Trophoblast cell (in vitro differentiated cells and primary cell): Measurements from ENCODE around the gene HOXA10.

ENCODE experiments used
- DNase-seq, 2 donors: peaks; one replicate each; pipeline ENCODE4 v3.0.0-alpha.2; 2016
- H2AFZ ChIP-seq: 2 replicates; pipeline ENCODE4 v1.6.1; 2013; ENCODE audit warnings: low read length, moderate library complexity, mild to moderate bottlenecking; ENCODE audit not compliant: insufficient read depth, poor library complexity
- H2AK5ac ChIP-seq: 2 replicates; pipeline ENCODE4 v1.6.1; 2013; ENCODE audit warnings: mild to moderate bottlenecking, low read length
- H2BK120ac ChIP-seq: 2 replicates; pipeline ENCODE4 v1.6.1; 2013; ENCODE audit warnings: low read length, mild to moderate bottlenecking, moderate library complexity; ENCODE audit not compliant: insufficient read depth, poor library complexity
- H2BK12ac ChIP-seq: 2 replicates; pipeline ENCODE4 v1.6.1; 2013; ENCODE audit warnings: mild to moderate bottlenecking, low read length, moderate library complexity
- H2BK5ac ChIP-seq: 2 replicates; pipeline ENCODE4 v1.6.1; 2013; ENCODE audit warnings: low read length, low read depth, moderate library complexity, mild to moderate bottlenecking; ENCODE audit not compliant: poor library complexity
- H3K14ac ChIP-seq: 2 replicates; pipeline ENCODE4 v1.6.1; 2013; ENCODE audit warnings: mild to moderate bottlenecking, low read length
- H3K18ac ChIP-seq: 2 replicates; pipeline ENCODE4 v1.6.1; 2013; ENCODE audit warnings: mild to moderate bottlenecking, low read length
- H3K23ac ChIP-seq: 2 replicates; pipeline ENCODE4 v1.6.1; 2013; ENCODE audit warnings: low read length
- H3K27ac ChIP-seq: 2 replicates; pipeline ENCODE4 v1.5.1; 2013; ENCODE audit warnings: low read depth, mild to moderate bottlenecking, inconsistent platforms, low read length, moderate library complexity
- H3K27me3 ChIP-seq: 2 replicates; pipeline ENCODE4 v1.6.1; 2013; ENCODE audit warnings: inconsistent platforms, mild to moderate bottlenecking, low read length, moderate library complexity; ENCODE audit not compliant: insufficient read depth
- H3K36me3 ChIP-seq, 2 experiments: 1 replicate in 1 of 2; 2 replicates in 1 of 2; pipeline ENCODE4 v1.6.1; 2013; ENCODE audit warnings: low read length in 2 of 2, mild to moderate bottlenecking in 2 of 2, moderate library complexity in 1 of 2; ENCODE audit not compliant: insufficient read depth in 2 of 2, control insufficient read depth in 1 of 2
- H3K4ac ChIP-seq: 2 replicates; pipeline ENCODE4 v1.6.1; 2013; ENCODE audit warnings: low read depth, mild to moderate bottlenecking, low read length, moderate library complexity
- H3K4me1 ChIP-seq, 2 experiments: 1 replicate in 1 of 2; 2 replicates in 1 of 2; pipeline ENCODE4 v1.6.1; 2013; ENCODE audit warnings: low read length in 2 of 2, mild to moderate bottlenecking in 2 of 2, moderate library complexity in 1 of 2; ENCODE audit not compliant: insufficient read depth in 2 of 2, control insufficient read depth in 1 of 2
- H3K4me2 ChIP-seq: 2 replicates; pipeline ENCODE4 v1.6.1; 2013; ENCODE audit warnings: inconsistent platforms, mild to moderate bottlenecking, low read length, moderate library complexity
- H3K4me3 ChIP-seq: 2 replicates; pipeline ENCODE4 v1.5.1; 2013; ENCODE audit warnings: mild to moderate bottlenecking, low read depth, low read length, inconsistent platforms
- H3K79me1 ChIP-seq: one replicate; pipeline ENCODE4 v1.6.1; 2013; ENCODE audit warnings: low read length
- H3K79me2 ChIP-seq: 2 replicates; pipeline ENCODE4 v1.6.1; 2013; ENCODE audit warnings: low read length, mild to moderate bottlenecking; ENCODE audit not compliant: control insufficient read depth, insufficient read depth, poor library complexity
- H3K9ac ChIP-seq: 2 replicates; pipeline ENCODE4 v1.6.1; 2013; ENCODE audit warnings: mild to moderate bottlenecking, low read length
- H3K9me3 ChIP-seq: 2 replicates; pipeline ENCODE4 v1.6.1; 2013; ENCODE audit warnings: low read depth, mild to moderate bottlenecking, control low read depth, inconsistent platforms, low read length; ENCODE audit not compliant: insufficient read depth
- H4K12ac ChIP-seq: 2 replicates; pipeline ENCODE4 v1.6.1; 2013; ENCODE audit warnings: low read depth, mild to moderate bottlenecking, low read length, moderate library complexity
- H4K8ac ChIP-seq: 2 replicates; pipeline ENCODE4 v1.6.1; 2013; ENCODE audit warnings: low read depth, mild to moderate bottlenecking, low read length, moderate library complexity
- H4K91ac ChIP-seq: one replicate; pipeline ENCODE4 v1.6.1; 2013; ENCODE audit warnings: low read depth, mild to moderate bottlenecking, low read length, moderate library complexity
- WGBS: extraction: QIAGEN DNeasy Blood & Tissue Kit; methylation state at CpG from one replicate; pipeline ENCODE4 v1.1.7; 2013; ENCODE audit warnings: missing lambda C conversion rate; ENCODE audit not compliant: insufficient read length, insufficient coverage; ENCODE audit errors: extremely low coverage; 5-methylcytosine and 5-hydroxymethylcytosine counted together

HOXA10 gene

DNA sequence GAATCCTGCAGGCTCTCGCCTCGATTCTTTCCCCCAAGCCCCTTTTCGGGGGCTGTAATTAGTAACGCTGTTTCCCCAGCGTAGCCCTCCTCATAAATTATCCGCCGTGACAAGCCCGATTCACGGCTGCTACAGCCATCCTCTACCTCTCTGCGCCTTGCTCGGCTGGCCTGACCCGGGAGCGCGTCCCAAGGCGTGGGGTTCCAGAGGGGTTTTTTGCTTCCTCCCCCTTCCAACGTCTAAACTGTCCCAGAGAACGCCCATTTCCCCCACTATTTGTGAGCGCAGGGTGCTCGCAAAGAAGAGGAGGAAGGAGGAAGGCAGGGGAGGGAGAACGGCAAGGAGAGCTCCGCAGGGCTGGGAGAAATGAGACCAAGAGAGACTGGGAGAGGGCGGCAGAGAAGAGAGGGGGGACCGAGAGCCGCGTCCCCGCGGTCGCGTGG, 31.5 kb downstream of the HOXA10 start:
- Histone ChIP-seq H3K4me2 (peak overlapping the region; percentile 66), H2BK5ac (no peak overlapping the region), H3K9ac (no peak overlapping the region), H3K27me3 (peaks cover 95% of the 10 kb centered on the region), H3K79me2 (no peaks in the 10 kb centered on the region), H2BK120ac (no peak overlapping the region), H2AK5ac (no peak overlapping the region), H3K23ac (no peak overlapping the region), H2BK12ac (no peak overlapping the region), H3K4me1 (peaks cover 3 to 11% of the 10 kb centered on the region in 2 experiments), H2AFZ (no peak overlapping the region), H3K27ac (no peak overlapping the region), H3K36me3 (no peaks in the 10 kb centered on the region), H3K9me3 (peaks cover 29% of the 10 kb centered on the region), H3K18ac (no peak overlapping the region), H4K91ac (no peak overlapping the region), H3K14ac (no peak overlapping the region), H3K4ac (no peak overlapping the region), H4K8ac (no peak overlapping the region), H3K79me1 (no peaks in the 10 kb centered on the region), H3K4me3 (no peak overlapping the region), H4K12ac (no peak overlapping the region)
- no CpG with 5 or more reads among the region's 29 CpGs for WGBS
- no peak for DNase-seq

DNA sequence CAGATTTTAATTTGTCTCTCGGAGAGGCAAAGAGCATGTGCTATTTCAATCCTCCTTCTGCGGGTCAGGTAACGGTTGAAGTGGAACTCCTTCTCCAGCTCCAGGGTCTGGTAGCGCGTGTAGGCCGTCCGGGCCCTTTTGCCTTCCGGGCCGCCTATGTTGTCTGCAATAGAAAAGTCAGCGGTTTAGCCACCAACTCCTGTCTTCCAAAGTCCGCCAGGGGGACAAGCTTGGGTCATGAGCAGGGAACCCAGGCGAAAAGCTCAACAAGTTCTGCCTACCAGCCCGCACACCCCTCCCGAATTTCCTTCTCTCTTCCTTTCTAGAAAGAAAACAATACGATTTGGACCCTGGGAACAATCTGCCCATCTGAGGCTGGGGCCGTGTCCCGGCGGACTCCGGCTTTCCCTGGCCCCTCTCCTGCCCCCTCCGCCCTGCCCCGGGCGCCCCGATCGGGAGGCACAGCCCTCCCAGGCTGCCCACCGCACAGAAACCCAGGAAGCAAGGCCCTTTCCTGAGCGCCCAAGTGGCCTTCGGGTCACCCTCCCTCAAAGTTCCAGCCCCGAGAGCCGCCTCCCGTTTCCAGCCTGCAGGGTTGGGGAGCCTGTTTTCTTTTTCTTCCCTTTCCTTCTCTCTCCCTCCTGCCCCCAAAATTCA, 32.1 kb downstream of the HOXA10 start:
- H3K4me3 ChIP-seq: no peak overlapping the region
- WGBS: no CpG with 5 or more reads among the region's 30 CpGs
- no peak overlapping the region for H4K91ac ChIP-seq
- H3K4me1 ChIP-seq: peaks cover 3 to 11% of the 10 kb centered on the region in 2 experiments
- H2BK120ac ChIP-seq: no peak overlapping the region
- peaks cover 23% of the 10 kb centered on the region for H3K9me3 ChIP-seq
- peaks cover 93% of the 10 kb centered on the region for H3K27me3 ChIP-seq
- H3K79me2 ChIP-seq: no peaks in the 10 kb centered on the region
- H3K18ac ChIP-seq: no peak overlapping the region
- H3K27ac ChIP-seq: no peak overlapping the region
- no peaks in the 10 kb centered on the region for H3K79me1 ChIP-seq
- H4K12ac ChIP-seq: no peak overlapping the region
- H3K4ac ChIP-seq: no peak overlapping the region
- no peak overlapping the region for H2AFZ ChIP-seq
- no peak overlapping the region for H4K8ac ChIP-seq
- no peak overlapping the region for H2BK12ac ChIP-seq
- H3K4me2 ChIP-seq: no peak overlapping the region
- no peak overlapping the region for H2AK5ac ChIP-seq
- DNase-seq: peak in 1 of 2 donors; percentile 19
- no peak overlapping the region for H3K9ac ChIP-seq
- H3K23ac ChIP-seq: no peak overlapping the region
- H2BK5ac ChIP-seq: no peak overlapping the region
- H3K36me3 ChIP-seq: no peaks in the 10 kb centered on the region
- H3K14ac ChIP-seq: no peak overlapping the region

- no peak overlapping the region for H4K8ac ChIP-seq
- no peak overlapping the region for H2AK5ac ChIP-seq
- peaks cover 20% of the 10 kb centered on the region for H3K9me3 ChIP-seq
- peaks cover 3 to 11% of the 10 kb centered on the region in 2 experiments for H3K4me1 ChIP-seq
- DNase-seq: no peak
- H3K4me3 ChIP-seq: no peak overlapping the region
- no peak overlapping the region for H3K23ac ChIP-seq
- no peaks in the 10 kb centered on the region for H3K36me3 ChIP-seq
- H3K27ac ChIP-seq: no peak overlapping the region
- H3K4ac ChIP-seq: no peak overlapping the region
- H3K9ac ChIP-seq: no peak overlapping the region
- H2AFZ ChIP-seq: no peak overlapping the region
- H2BK5ac ChIP-seq: no peak overlapping the region
- H4K12ac ChIP-seq: no peak overlapping the region
- H2BK120ac ChIP-seq: no peak overlapping the region
- no peaks in the 10 kb centered on the region for H3K79me2 ChIP-seq
- H3K18ac ChIP-seq: no peak overlapping the region
- H3K14ac ChIP-seq: no peak overlapping the region
- no peak overlapping the region for H4K91ac ChIP-seq
- peaks cover 93% of the 10 kb centered on the region for H3K27me3 ChIP-seq
- H3K79me1 ChIP-seq: no peaks in the 10 kb centered on the region
- no CpG with 5 or more reads among the region's 18 CpGs for WGBS
- H3K4me2 ChIP-seq: no peak overlapping the region
- no peak overlapping the region for H2BK12ac ChIP-seq
These were observed 32.8 kb downstream of the HOXA10 start for GRCh38 chr7:27141137-27141922.

GRCh38 chr7:27140126-27140857, 33.8 kb downstream of the HOXA10 start:
- H2BK5ac ChIP-seq: no peak overlapping the region
- no peak overlapping the region for H3K14ac ChIP-seq
- peaks cover 13% of the 10 kb centered on the region for H3K9me3 ChIP-seq
- no peak overlapping the region for H2BK120ac ChIP-seq
- no peak for DNase-seq
- H3K4ac ChIP-seq: no peak overlapping the region
- WGBS: no CpG with 5 or more reads among the region's 15 CpGs
- H3K23ac ChIP-seq: no peak overlapping the region
- H2AFZ ChIP-seq: no peak overlapping the region
- peaks cover 92% of the 10 kb centered on the region for H3K27me3 ChIP-seq
- H3K36me3 ChIP-seq: no peaks in the 10 kb centered on the region
- H3K79me2 ChIP-seq: no peaks in the 10 kb centered on the region
- no peak overlapping the region for H4K12ac ChIP-seq
- no peaks in the 10 kb centered on the region for H3K79me1 ChIP-seq
- no peak overlapping the region for H3K9ac ChIP-seq
- H2BK12ac ChIP-seq: no peak overlapping the region
- no peak overlapping the region for H3K18ac ChIP-seq
- peaks cover 3 to 11% of the 10 kb centered on the region in 2 experiments for H3K4me1 ChIP-seq
- no peak overlapping the region for H3K27ac ChIP-seq
- H2AK5ac ChIP-seq: no peak overlapping the region
- no peak overlapping the region for H4K8ac ChIP-seq
- no peak overlapping the region for H3K4me2 ChIP-seq
- H4K91ac ChIP-seq: no peak overlapping the region
- H3K4me3 ChIP-seq: peak overlapping the region; percentile 30
